Stimulated activated CD8-positive, alpha-beta memory T cell treated with anti-CD3 and anti-CD28 coated beads, Interleukin-15, amount 100 ng/mL, for 48 hours (primary cell): ENCODE data around the gene CCDC71L.
"Not testable (repeated sequence)": the region's sequence is repeated elsewhere in the genome, so short reads cannot be mapped to it uniquely, and the experiment has no call there.

Experiments
- DNase-seq, 2 donors: peaks; one replicate each; pipeline ENCODE4 v3.0.0-alpha.2; 2020; ENCODE audit warnings: low read depth in 2 of 2

The CCDC71L gene

GRCh38 chr7:106660862-106661720 lies at the start of gene CCDC71L:
Gene CCDC71L, minus strand, starts transcription at chr7:106661158. Its CDS starts 262 bp downstream, at chr7:106660896.
- DNase-seq = peak; percentile 88 to 91

- DNase-seq = not testable (repeated sequence)
These were observed 48.6 kb upstream of the CCDC71L start for GRCh38 chr7:106709604-106710003.

- DNase-seq = no peak
These were observed 43.3 kb upstream of the CCDC71L start for GRCh38 chr7:106704000-106704840.

DNA sequence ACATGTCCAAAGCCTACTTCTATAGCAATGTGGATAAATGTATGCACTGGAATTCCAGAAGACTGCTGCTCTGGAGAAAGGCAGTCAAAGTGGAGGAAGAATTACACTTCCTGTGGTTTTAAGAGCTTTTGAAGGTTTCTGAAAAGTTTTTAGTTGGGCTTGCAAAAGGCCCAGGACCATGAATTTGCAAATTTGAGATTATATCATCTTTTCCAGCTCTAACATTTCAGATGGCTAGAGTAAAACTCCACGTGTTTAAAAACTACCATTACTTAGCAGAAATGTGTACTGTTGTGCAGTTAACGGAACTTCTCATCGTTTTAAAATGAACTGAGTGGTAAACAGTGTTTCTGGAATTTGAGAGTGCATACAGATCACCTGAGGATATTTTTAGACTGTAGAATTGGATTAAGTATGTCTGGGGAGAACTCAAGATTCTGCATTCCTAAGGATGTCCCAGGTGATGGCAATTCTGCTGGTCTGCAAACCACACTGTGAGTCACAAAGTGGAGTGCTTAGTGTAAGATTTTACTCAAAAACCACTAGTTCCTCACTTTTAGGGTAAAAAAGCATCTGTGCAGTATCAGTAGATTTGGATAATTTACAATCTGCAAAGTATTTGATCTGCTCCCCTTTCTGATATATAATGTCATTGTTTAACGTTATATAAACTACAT lies 32.9 kb upstream of the CCDC71L start:
- no peak for DNase-seq

- no peak for DNase-seq
These were observed 31.6 kb upstream of the CCDC71L start for GRCh38 chr7:106692450-106693051.

- DNase-seq = not testable (repeated sequence)
These were observed 27.2 kb upstream of the CCDC71L start for GRCh38 chr7:106688161-106688560.

GRCh38 chr7:106683941-106684340 lies 23.0 kb upstream of the CCDC71L start:
- no peak for DNase-seq

DNA sequence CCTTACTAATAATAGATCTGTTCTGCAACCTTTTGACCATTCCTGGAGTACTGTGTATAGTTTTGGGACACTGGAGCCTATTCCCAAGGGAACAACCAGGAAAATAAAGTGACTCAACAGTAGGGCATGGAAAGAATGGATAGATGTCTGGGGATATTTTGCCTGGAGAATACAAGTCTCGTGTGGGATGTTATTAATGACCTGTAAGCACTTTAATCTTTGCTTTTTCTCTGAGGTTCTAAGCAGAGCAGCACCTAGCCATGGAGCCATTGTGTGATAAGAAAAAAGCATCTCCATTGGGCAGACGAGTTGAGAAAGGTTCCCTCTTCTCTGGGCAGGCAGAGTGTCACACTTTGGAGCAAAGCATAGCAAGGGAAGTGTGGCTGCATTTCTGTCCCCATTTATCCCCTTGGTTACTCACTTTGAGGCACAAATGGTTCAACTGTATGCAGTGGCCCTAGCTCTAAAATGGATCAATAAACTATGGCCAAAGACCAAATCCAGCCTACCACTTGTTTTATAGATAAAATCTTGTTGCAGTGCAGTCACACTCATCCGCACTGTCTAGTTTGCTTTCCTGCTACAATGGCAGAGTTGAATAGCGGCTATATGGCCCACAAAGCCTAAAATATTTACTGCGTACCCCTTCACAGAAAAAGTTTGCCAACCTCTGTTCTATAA lies 21.0 kb upstream of the CCDC71L start:
- DNase-seq = no peak

- DNase-seq = peak; percentile 13 to 31
These were observed 18.4 kb upstream of the CCDC71L start for GRCh38 chr7:106679153-106679931.

DNA sequence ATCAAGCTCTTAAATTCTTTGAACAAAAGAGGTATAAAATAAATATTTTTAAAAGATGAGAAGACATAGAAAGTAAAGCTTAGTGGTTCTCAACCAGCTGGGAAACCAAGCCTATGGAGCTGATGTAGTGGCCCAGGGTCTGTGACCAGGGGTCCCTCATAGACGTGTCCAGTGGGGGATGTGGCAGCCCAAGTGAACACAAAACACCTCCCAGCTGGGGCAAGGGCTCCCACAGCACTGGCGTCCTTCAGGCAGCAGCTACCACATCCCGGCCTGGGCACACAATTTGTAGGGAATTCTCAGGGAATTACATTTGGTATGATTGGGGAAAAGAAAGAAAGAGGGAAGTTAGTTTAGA lies 17.8 kb upstream of the CCDC71L start:
- DNase-seq = no peak

GRCh38 chr7:106676506-106676905 lies 15.5 kb upstream of the CCDC71L start:
- not testable (repeated sequence) for DNase-seq

- DNase-seq = not testable (repeated sequence)
These were observed 12.7 kb upstream of the CCDC71L start for GRCh38 chr7:106673688-106674087.

- DNase-seq = not testable (repeated sequence)
These were observed 11.0 kb upstream of the CCDC71L start for GRCh38 chr7:106671930-106672329.

DNA sequence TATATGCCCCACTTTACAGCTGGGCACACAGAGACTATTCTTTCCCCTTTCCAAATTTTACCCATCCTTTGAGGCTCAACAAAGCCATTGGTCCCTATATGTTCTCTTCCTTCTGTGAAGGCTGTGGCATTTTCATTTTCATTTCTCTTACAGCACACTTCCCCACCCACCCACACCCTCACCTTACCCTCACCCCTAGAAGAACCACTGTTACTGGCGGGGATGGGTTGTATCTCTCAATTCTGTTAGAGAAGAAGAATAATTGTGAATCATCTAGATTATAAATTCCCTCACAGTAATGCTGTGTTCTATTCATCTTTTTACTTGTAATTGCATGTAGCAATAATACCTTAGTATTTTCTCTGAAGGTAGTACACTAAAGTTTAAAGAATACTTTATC lies 10.2 kb upstream of the CCDC71L start:
- no peak for DNase-seq

- DNase-seq = no peak
These were observed 8.0 kb upstream of the CCDC71L start for GRCh38 chr7:106668861-106669524.

DNA sequence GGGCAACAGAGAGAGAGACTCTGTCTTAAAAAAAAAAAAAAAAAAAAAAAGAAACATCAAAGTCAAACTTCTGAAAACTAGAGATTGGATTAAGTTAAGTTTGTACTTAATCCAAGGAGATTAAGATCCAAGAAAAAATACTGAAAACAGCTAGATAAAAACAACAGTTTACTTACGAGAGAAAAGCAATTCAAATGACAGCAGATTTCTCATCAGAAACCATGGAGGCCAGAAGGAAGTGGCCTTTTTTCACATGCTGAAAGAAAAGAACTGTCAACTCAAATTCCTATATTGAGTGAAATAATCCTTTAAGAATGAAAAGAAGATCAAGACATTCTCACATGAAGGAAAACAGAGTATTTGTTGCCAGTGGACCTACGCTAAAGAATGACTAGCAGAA lies 5.4 kb upstream of the CCDC71L start:
- DNase-seq = no peak

- DNase-seq = no peak
These were observed 3.4 kb upstream of the CCDC71L start for GRCh38 chr7:106664343-106664742.

DNA sequence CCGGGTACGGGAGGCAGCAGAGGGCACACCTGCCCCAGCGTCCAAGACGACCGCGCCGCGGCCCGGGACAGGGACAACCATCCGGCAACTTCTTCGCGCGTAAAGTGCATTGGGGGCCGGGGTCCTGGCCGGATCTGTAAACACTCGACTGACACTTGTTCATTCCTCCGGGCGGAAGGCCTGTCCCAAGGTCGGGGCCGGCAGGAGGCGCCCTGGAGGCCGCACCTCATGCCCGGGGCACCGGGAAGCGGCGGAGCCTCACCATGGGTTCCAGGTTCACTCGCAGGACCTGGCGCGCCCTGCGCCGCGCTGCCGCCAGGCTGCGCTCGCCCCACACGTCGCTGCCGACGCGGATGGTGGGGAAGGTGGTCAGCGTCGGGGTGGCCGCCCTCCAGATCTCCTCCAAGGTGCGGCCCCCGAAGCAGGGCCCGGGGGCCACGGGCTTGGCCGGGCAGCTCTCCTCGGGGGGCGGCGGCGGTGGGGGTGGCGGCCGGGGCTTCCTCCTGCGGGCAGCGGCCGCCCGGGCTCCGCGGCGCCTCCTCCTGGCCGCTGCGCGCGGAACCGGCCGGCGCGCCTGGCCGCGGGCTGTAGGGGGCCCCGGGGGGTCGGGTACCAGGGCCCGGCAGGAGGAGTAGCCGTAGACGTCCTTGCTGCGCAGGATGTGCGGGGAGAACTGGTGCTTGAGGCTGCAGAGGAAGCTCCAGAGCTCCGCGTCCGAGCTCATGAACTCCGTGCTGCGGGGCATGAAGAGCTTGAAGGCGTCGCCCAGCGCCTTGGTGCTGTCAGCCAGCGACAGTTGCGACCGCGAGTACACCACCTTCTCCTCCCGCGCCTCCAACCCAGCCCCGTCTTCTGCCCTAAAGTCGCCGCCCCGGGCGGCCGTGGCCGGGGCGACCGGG lies 746 bp downstream of the CCDC71L start:
- peak; percentile 78 for DNase-seq
